HepG2 (cell line): ENCODE measurements around the gene C2orf92. TPM values are rescaled to one million over a fixed set of nuclear protein-coding genes. Genes with fewer than 3 reads are reported as not detected.

Source experiments
- ARID2 ChIP-seq: sonication (generic); formaldehyde crosslinking; IDR thresholded peaks from 2 replicates; pipeline ENCODE4 v1.8.1; 2022; ENCODE audit warnings: mild to moderate bottlenecking, missing genetic modification reagents, borderline replicate concordance
- E2F1 ChIP-seq: sonication (generic); formaldehyde crosslinking; IDR thresholded peaks from 2 replicates; pipeline ENCODE4 v1.5.0; 2020; ENCODE audit warnings: missing genetic modification reagents
- HNF1A ChIP-seq, 2 experiments: sonication (generic) in 1 of 2; formaldehyde crosslinking in 1 of 2; IDR thresholded peaks; 2 replicates each; pipeline versions ENCODE4 v1.4.0 to v1.6.1; 2016 to 2020; ENCODE audit warnings: borderline replicate concordance in 1 of 2, low read depth in 1 of 2, mild to moderate bottlenecking in 1 of 2, missing genetic modification reagents in 1 of 2
- MED13 ChIP-seq: sonication (generic); formaldehyde crosslinking; IDR thresholded peaks from 2 replicates; pipeline ENCODE4 v1.5.0; 2020; ENCODE audit warnings: missing genetic modification reagents
- NFYB ChIP-seq: sonication (generic); formaldehyde crosslinking; IDR thresholded peaks from 2 replicates; pipeline ENCODE4 v1.4.0; 2020; ENCODE audit warnings: missing genetic modification reagents
- ONECUT2 ChIP-seq: sonication (generic); formaldehyde crosslinking; IDR thresholded peaks from 2 replicates; pipeline ENCODE4 v1.4.0; 2020; ENCODE audit warnings: missing genetic modification reagents
- PAWR ChIP-seq: sonication (generic); formaldehyde crosslinking; IDR thresholded peaks from 2 replicates; pipeline ENCODE4 v1.4.0; 2020; ENCODE audit warnings: missing genetic modification reagents, mild to moderate bottlenecking, borderline replicate concordance
- PBX2 ChIP-seq: IDR thresholded peaks from 2 replicates; pipeline ENCODE4 v1.6.1; 2016; ENCODE audit warnings: control low read depth
- THYN1 ChIP-seq: sonication (generic); formaldehyde crosslinking; IDR thresholded peaks from 2 replicates; pipeline ENCODE4 v1.8.1; 2023; ENCODE audit warnings: low read depth, mild to moderate bottlenecking, moderate library complexity, missing genetic modification reagents, borderline replicate concordance
- TRIM22 ChIP-seq: fragments of 450-650 bp; IDR thresholded peaks from 2 replicates; pipeline ENCODE4 v1.6.1; 2017
- ZBTB39 ChIP-seq: sonication (generic); formaldehyde crosslinking; IDR thresholded peaks from 2 replicates; pipeline ENCODE4 v1.5.0; 2020; ENCODE audit warnings: missing genetic modification reagents
- ZMYM2 ChIP-seq: sonication (generic); formaldehyde crosslinking; IDR thresholded peaks from 2 replicates; pipeline ENCODE4 v1.8.0; 2022; ENCODE audit warnings: mild to moderate bottlenecking, missing genetic modification reagents
- ZNF382 ChIP-seq: sonication (generic); formaldehyde crosslinking; IDR thresholded peaks from 2 replicates; pipeline ENCODE4 v1.5.0; 2020; ENCODE audit warnings: missing genetic modification reagents, mild to moderate bottlenecking, borderline replicate concordance
- ZNF530 ChIP-seq: sonication (generic); formaldehyde crosslinking; IDR thresholded peaks from 2 replicates; pipeline ENCODE4 v1.5.0; 2020; ENCODE audit warnings: low read depth, mild to moderate bottlenecking, missing genetic modification reagents
- ZNF749 ChIP-seq: sonication (generic); formaldehyde crosslinking; IDR thresholded peaks from 2 replicates; pipeline ENCODE4 v1.8.0; 2022; ENCODE audit warnings: mild to moderate bottlenecking, missing genetic modification reagents, moderate library complexity, borderline replicate concordance
- ZNF800 ChIP-seq: sonication (generic); formaldehyde crosslinking; IDR thresholded peaks from 2 replicates; pipeline ENCODE4 v1.4.0; 2020; ENCODE audit warnings: missing genetic modification reagents
- polyA plus RNA-seq, 8 experiments: library from polyadenylated mRNA; depleted of rRNA in 3 of 8; stranded (reverse) in 7 of 8; unstranded in 1 of 8; fragments of >200 nt; fragmentation: Illumina TruSeq in 4 of 8; extraction: Trizol in 4 of 8; gene quantifications; 2 replicates each; pipeline versions ENCODE4 v1.2.1 to v1.2.3, GENCODE V29; 2011 to 2016; ENCODE audit warnings: low read depth in 4 of 8, missing spikeins in 1 of 8, mixed read lengths in 1 of 8; ENCODE audit not compliant: insufficient read depth in 1 of 8
- total RNA-seq, 5 experiments: library from RNA; depleted of rRNA; stranded (reverse); fragments of >200 nt; fragmentation: Illumina TruSeq; extraction: Trizol; gene quantifications; 2 replicates each; pipeline ENCODE4 v1.2.3, GENCODE V29; 2016; ENCODE audit warnings: low read depth in 1 of 5

Gene C2orf92
- total and polyA plus RNA-seq, 2 of the 13 experiments (the other 11 are each of a cell fraction or from before 2014, with no cell fraction given) = 4.9 to 5.0 TPM

GRCh38 chr2:97662895-97663625, 6.5 kb upstream of the C2orf92 start (continued):
- TF ChIP-seq TRIM22 (no peak), ZNF530 (CRISPR knock-in tag) (no peak), E2F1 (CRISPR knock-in tag) (no peak; the same call in 1 of the 2 replicates), THYN1 (no peak), ARID2 (CRISPR knock-in tag) (no peak), ZMYM2 (CRISPR knock-in tag) (no peak), MED13 (CRISPR knock-in tag) (no peak), ZNF382 (CRISPR knock-in tag) (no peak), NFYB (peak; percentile 29; the same call in 1 of the 2 replicates), HNF1A (IDR thresholded peaks at IDR 0.05; ENCODE audit: low read depth) (no peak), HNF1A (CRISPR knock-in tag; IDR thresholded peaks at IDR 0.05; ENCODE audit: borderline replicate concordance) (no peak), ZBTB39 (no peak), PBX2 (CRISPR knock-in tag) (peak; percentile 83), ONECUT2 (no peak), ZNF749 (no peak; the same call in 1 of the 2 replicates), PAWR (CRISPR knock-in tag) (no peak), ZNF800 (CRISPR knock-in tag) (0 out of 2 replicates have a peak, but pooled peaks have one; percentile 50)
